K562 (cell line): Measurements from ENCODE around the gene MYO5C. TPM values are rescaled to one million over a fixed set of nuclear protein-coding genes. Genes with fewer than 3 reads are reported as not detected.
A peak's percentile ranks its signal among the peaks of the same experiment; 100 is the strongest.

Source experiments
- KDM4B ChIP-seq, 2 experiments: fragments of 450-650 bp in 1 of 2; sonication (generic) in 1 of 2; IDR thresholded peaks; 2 replicates each; pipeline ENCODE4 v1.6.1; 2016 to 2017; ENCODE audit warnings: borderline replicate concordance in 2 of 2, antibody characterized with exemption in 1 of 2, low read depth in 1 of 2, mild to moderate bottlenecking in 1 of 2
- MEF2A ChIP-seq: IDR thresholded peaks from 2 replicates; pipeline ENCODE4 v1.6.1; 2011; ENCODE audit warnings: low read depth, mild to moderate bottlenecking, low read length, moderate library complexity; ENCODE audit not compliant: control insufficient read depth
- PCBP1 ChIP-seq: fragments of 200-400 bp; formaldehyde crosslinking; IDR thresholded peaks from 2 replicates; pipeline ENCODE4 v1.6.1; 2018; ENCODE audit warnings: mild to moderate bottlenecking, low read depth, low read length; ENCODE audit not compliant: poor library complexity, severe bottlenecking
- SAFB2 ChIP-seq: fragments of 200-400 bp; formaldehyde crosslinking; IDR thresholded peaks from 2 replicates; pipeline ENCODE4 v1.6.1; 2018; ENCODE audit warnings: borderline replicate concordance, low read length, low read depth, moderate library complexity; ENCODE audit not compliant: severe bottlenecking
- SPI1 ChIP-seq: IDR thresholded peaks from 2 replicates; pipeline ENCODE4 v1.6.1; 2011; ENCODE audit warnings: low read depth, low read length, control low read depth, borderline replicate concordance
- STAG1 ChIP-seq: sonication (generic); formaldehyde crosslinking; IDR thresholded peaks from 2 replicates; pipeline ENCODE4 v1.5.0; 2020; ENCODE audit warnings: missing genetic modification reagents, borderline replicate concordance
- THRAP3 ChIP-seq: fragments of 450-650 bp; IDR thresholded peaks from 2 replicates; pipeline ENCODE4 v1.6.1; 2016; ENCODE audit warnings: mild to moderate bottlenecking, inconsistent platforms, borderline replicate concordance
- XRCC5 ChIP-seq: fragments of 200-400 bp; formaldehyde crosslinking; IDR thresholded peaks from 2 replicates; pipeline ENCODE4 v1.6.1; 2017; ENCODE audit warnings: low read depth, mild to moderate bottlenecking, low read length
- ZBTB11 ChIP-seq, 3 experiments: fragments of 200-800 bp in 1 of 3; fragments of 250-450 bp in 1 of 3; fragments of 450-650 bp in 1 of 3; sonication (Bioruptor Pico) in 1 of 3; sonication (Bioruptor generic) in 1 of 3; formaldehyde crosslinking in 1 of 3; IDR thresholded peaks; 2 replicates each; pipeline versions ENCODE4 v1.6.1 to v1.8.0; 2016 to 2022; ENCODE audit warnings: mild to moderate bottlenecking in 2 of 3, missing genetic modification characterization in 2 of 3, missing compliant biosample characterization in 1 of 3, moderate library complexity in 1 of 3
- ZBTB5 ChIP-seq: fragments of 450-650 bp; IDR thresholded peaks from 2 replicates; pipeline ENCODE4 v1.6.1; 2017; ENCODE audit warnings: antibody characterized with exemption
- ZNF766 ChIP-seq: fragments of 200-800 bp; sonication (Bioruptor generic); conservative IDR thresholded peaks from 2 replicates; pipeline ENCODE4 v1.6.1; 2016; ENCODE audit warnings: missing genetic modification characterization, missing compliant biosample characterization
- polyA plus RNA-seq, 8 experiments: library from polyadenylated mRNA; depleted of rRNA in 4 of 8; stranded (reverse) in 5 of 8; unstranded in 3 of 8; fragments of >200 nt; fragmentation: Nextera tagmentation in 2 of 8; fragmentation: Illumina TruSeq in 1 of 8; extraction: Ambion mirVana in 2 of 8; extraction: Trizol in 1 of 8; gene quantifications; 2 replicates each; pipeline versions ENCODE4 v1.2.1 to v1.2.3, GENCODE V29; 2011 to 2014; ENCODE audit warnings: inconsistent platforms in 1 of 8, missing spikeins in 1 of 8
- total RNA-seq, 7 experiments: library from RNA; depleted of rRNA in 6 of 7; stranded (reverse); fragments of >200 nt in 6 of 7; fragmentation: Illumina TruSeq in 2 of 7; extraction: Trizol in 2 of 7; gene quantifications; 2 replicates each; pipeline versions ENCODE4 v1.2.1 to v1.2.3, GENCODE V29; 2011 to 2021; ENCODE audit warnings: low replicate concordance in 1 of 7
- TF ChIP-seq, protein P1 (sequence below): sonication (generic); formaldehyde crosslinking; IDR thresholded peaks from 2 replicates; pipeline ENCODE4 v1.5.0; 2020; ENCODE audit warnings: missing genetic modification reagents
- TF ChIP-seq, protein P2 (sequence below), 3 experiments: IDR thresholded peaks in 2 of 3; conservative IDR thresholded peaks in 1 of 3; 2 replicates each; pipeline ENCODE4 v1.5.1; 2011 to 2012; ENCODE audit warnings: low read length in 3 of 3, mild to moderate bottlenecking in 3 of 3, control low read depth in 2 of 3, improper control_type of control experiment in 1 of 3, inconsistent platforms in 1 of 3, low read depth in 1 of 3, mixed read lengths in 1 of 3, moderate library complexity in 1 of 3; ENCODE audit not compliant: insufficient read depth in 2 of 3
- TF ChIP-seq, protein P3 (sequence below): fragments of 450-650 bp; conservative IDR thresholded peaks from 2 replicates; pipeline ENCODE4 v1.6.1; 2016; ENCODE audit warnings: missing genetic modification characterization, low read depth, mild to moderate bottlenecking, missing compliant biosample characterization, moderate library complexity

The MYO5C gene
- total and polyA plus RNA-seq, 9 of the 15 experiments (the other 6 are each of a cell fraction or from before 2014, with no cell fraction given) = 0.01 to 0.24 TPM; not detected in 7

GRCh38 chr15:52331490-52332240, 36.1 kb upstream of the MYO5C start (continued):
- TF ChIP-seq ZBTB5 = no peak
- TF ChIP-seq, protein P1, sequence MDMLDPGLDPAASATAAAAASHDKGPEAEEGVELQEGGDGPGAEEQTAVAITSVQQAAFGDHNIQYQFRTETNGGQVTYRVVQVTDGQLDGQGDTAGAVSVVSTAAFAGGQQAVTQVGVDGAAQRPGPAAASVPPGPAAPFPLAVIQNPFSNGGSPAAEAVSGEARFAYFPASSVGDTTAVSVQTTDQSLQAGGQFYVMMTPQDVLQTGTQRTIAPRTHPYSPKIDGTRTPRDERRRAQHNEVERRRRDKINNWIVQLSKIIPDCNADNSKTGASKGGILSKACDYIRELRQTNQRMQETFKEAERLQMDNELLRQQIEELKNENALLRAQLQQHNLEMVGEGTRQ = no peak
- TF ChIP-seq SPI1 = no peak
- TF ChIP-seq XRCC5 = no peak
- TF ChIP-seq MEF2A = no peak
- no peak for TF ChIP-seq ZBTB11 (CRISPR knock-in tag; IDR thresholded peaks at IDR 0.05)
- TF ChIP-seq, protein P2, sequence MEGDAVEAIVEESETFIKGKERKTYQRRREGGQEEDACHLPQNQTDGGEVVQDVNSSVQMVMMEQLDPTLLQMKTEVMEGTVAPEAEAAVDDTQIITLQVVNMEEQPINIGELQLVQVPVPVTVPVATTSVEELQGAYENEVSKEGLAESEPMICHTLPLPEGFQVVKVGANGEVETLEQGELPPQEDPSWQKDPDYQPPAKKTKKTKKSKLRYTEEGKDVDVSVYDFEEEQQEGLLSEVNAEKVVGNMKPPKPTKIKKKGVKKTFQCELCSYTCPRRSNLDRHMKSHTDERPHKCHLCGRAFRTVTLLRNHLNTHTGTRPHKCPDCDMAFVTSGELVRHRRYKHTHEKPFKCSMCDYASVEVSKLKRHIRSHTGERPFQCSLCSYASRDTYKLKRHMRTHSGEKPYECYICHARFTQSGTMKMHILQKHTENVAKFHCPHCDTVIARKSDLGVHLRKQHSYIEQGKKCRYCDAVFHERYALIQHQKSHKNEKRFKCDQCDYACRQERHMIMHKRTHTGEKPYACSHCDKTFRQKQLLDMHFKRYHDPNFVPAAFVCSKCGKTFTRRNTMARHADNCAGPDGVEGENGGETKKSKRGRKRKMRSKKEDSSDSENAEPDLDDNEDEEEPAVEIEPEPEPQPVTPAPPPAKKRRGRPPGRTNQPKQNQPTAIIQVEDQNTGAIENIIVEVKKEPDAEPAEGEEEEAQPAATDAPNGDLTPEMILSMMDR (IDR thresholded peaks at IDR 0.05 in 2 of 3, conservative IDR thresholded peaks at IDR 0.05 in 1 of 3; ENCODE audit: insufficient read depth in 2 of 3, low read depth in 1 of 3, low read length in 3 of 3) = peak; percentile 29 to 56 (median 36); a peak in 3 of 6 replicates
- no peak for TF ChIP-seq PCBP1
- TF ChIP-seq, protein P3, sequence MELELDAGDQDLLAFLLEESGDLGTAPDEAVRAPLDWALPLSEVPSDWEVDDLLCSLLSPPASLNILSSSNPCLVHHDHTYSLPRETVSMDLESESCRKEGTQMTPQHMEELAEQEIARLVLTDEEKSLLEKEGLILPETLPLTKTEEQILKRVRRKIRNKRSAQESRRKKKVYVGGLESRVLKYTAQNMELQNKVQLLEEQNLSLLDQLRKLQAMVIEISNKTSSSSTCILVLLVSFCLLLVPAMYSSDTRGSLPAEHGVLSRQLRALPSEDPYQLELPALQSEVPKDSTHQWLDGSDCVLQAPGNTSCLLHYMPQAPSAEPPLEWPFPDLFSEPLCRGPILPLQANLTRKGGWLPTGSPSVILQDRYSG (tag) = no peak
- no peak for TF ChIP-seq ZNF766 (CRISPR knock-in tag)
- TF ChIP-seq KDM4B (IDR thresholded peaks at IDR 0.05; ENCODE audit: borderline replicate concordance in 2 of 2, low read depth in 1 of 2) = no peak
- TF ChIP-seq SAFB2 = no peak
- no peak for TF ChIP-seq THRAP3
- TF ChIP-seq STAG1 = peak; percentile 39; the same call in 1 of the 2 replicates
